NT2/D1 (cell line): ENCODE data around the gene DUSP21.

ENCODE experiments used
- SUZ12 ChIP-seq: IDR thresholded peaks from 2 replicates; pipeline ENCODE4 v1.6.1; 2011; ENCODE audit not compliant: insufficient read length, insufficient read depth; ENCODE audit errors: extremely low read depth
- YY1 ChIP-seq: IDR thresholded peaks from 2 replicates; pipeline ENCODE4 v1.6.1; 2011; ENCODE audit not compliant: insufficient read length, insufficient read depth
- ZNF274 ChIP-seq: IDR thresholded peaks from 2 replicates; pipeline ENCODE4 v1.6.1; 2011; ENCODE audit warnings: mild to moderate bottlenecking, low read depth, low read length

GRCh38 chrX:44873415-44874276 is 29.8 kb downstream of the DUSP21 start:
- TF ChIP-seq YY1, result no peak
- no peak for TF ChIP-seq ZNF274
- no peak for TF ChIP-seq SUZ12
